Measurements from ENCODE around the gene UGT1A9.
"Not testable (repeated sequence)": the region's sequence is repeated elsewhere in the genome, so short reads cannot be mapped to it uniquely, and the experiment has no call there.

UGT1A9 gene

DNA sequence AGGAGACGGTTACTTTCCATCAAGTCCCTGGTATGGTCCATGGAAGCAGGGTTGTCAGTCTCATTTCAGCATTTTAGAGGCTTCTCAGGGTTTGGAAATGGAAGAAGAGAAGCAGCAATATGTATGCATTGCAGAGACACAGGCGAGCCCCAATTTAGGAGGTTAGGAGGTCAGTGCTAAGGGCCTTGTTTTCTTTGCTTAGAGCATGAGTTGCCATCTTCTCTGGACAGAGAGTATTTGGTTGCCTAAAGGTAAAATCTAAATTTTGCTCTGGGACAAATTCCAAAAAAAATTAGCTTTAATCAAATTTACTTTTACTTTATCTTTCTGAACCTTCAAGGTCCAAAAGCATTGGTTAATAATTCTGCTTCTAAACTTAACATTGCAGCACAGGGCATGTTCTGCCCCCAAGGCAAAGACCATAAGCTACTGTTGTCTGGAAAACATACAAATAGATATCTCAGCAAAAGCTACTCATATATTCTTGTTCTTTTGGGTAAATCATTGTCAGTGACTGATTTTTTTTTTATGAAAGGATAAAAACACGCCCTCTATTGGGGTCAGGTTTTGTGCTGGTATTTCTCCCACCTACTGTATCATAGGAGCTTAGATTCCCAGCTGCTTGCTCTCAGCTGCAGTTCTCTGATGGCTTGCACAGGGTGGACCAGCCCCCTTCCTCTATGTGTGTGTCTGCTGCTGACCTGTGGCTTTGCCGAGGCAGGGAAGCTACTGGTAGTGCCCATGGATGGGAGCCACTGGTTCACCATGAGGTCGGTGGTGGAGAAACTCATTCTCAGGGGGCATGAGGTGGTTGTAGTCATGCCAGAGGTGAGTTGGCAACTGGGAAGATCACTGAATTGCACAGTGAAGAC is at the start of gene UGT1A9:
Gene UGT1A9, plus strand, starts transcription at position 609 of the 872 bp plus-strand sequence. Its CDS starts 37 bp downstream, at position 646.
- no peak for DNase-seq (ENCODE audit: low read depth in 2 of 3, low spot score in 2 of 3)

- DNase-seq (ENCODE audit: low read depth in 2 of 3, low spot score in 2 of 3), result no peak
These were observed 44.2 kb upstream of the UGT1A9 start for GRCh38 chr2:233627331-233628025.

DNA sequence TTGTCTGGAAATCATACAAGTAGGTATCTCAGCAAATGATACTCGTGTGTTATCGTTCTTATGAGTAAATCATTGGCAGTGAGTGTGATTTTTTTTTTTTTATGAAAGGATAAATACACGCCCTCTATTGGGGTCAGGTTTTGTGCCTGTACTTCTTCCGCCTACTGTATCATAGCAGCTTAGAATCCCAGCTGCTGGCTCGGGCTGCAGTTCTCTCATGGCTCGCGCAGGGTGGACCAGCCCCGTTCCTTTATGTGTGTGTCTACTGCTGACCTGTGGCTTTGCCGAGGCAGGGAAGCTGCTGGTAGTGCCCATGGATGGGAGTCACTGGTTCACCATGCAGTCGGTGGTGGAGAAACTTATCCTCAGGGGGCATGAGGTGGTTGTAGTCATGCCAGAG is 35.4 kb upstream of the UGT1A9 start, which contains the start of gene UGT1A10:
Gene UGT1A10, plus strand, starts transcription at position 143 of the 400 bp plus-strand sequence. Its CDS starts 75 bp downstream, at position 218.
- DNase-seq (ENCODE audit: low read depth in 2 of 3, low spot score in 2 of 3), result not testable (repeated sequence)

DNA sequence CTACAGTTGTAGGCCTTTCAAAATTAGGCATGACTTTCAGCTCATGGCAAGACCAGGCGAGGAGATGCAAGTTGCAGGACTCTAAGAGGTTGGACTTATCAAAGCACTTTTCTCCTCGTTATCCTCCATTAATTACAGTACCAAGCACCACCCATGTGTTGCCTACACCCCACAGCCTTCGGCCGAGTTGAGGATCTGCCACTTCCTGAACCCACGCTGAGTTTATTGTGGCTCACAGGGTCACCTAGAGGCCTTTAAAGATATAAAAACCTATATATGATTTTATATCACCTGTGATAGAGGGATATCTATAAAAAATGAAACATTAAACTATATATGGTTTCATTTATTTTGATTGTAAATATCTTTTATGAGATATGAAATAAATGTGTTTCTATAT is 32.9 kb upstream of the UGT1A9 start:
- no peak for DNase-seq (ENCODE audit: low read depth in 2 of 3, low spot score in 2 of 3)

- no peak for DNase-seq (ENCODE audit: low read depth in 2 of 3, low spot score in 2 of 3)
These were observed 31.8 kb upstream of the UGT1A9 start for GRCh38 chr2:233639860-233640259.

- DNase-seq (ENCODE audit: low read depth in 2 of 3, low spot score in 2 of 3), result no peak
These were observed 28.6 kb upstream of the UGT1A9 start for GRCh38 chr2:233643128-233643527.

DNA sequence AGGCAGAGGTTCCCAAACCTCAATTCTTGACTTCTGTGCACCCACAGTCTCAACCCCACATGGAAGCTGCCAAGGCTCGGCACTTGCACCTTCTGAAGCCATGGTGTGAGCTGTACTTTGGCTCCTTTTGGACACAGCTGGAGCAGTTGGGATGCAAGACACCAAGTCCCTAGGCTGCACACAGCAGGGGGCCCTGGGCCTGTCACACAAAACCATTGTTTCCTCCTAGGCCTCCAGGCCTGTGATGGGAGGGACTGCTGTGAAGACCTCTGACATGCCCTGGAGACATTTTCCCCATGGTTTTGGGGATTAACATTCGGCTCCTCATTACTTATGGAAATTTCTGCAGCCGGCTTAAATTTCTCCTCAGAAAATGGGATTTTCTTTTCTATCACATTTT is 25.7 kb upstream of the UGT1A9 start:
- DNase-seq (ENCODE audit: low read depth in 2 of 3, low spot score in 2 of 3), result not testable (repeated sequence)

- DNase-seq (ENCODE audit: low read depth in 2 of 3, low spot score in 2 of 3), result no peak
These were observed 20.7 kb upstream of the UGT1A9 start for GRCh38 chr2:233650981-233651380.

GRCh38 chr2:233651430-233651829 is 20.3 kb upstream of the UGT1A9 start:
- DNase-seq (ENCODE audit: low read depth in 2 of 3, low spot score in 2 of 3), result no peak

DNA sequence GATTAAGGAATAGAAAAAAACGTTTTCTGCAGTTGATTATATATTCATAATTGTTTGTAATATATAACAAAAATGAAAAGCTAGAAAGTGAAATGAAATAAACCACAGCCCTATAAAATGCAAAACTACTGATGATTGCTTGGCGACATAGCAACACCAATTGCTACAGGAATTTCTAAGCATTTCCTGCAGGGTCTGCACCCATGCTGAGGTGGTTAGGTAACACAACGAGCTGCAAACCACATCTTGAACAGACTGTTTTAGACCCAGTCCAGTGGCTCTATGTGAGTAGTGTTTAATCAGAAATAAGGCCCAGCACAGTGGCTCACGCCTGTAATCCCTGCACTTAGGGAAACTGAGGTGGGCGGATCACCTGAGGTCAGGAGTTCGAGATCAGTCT is 17.2 kb upstream of the UGT1A9 start:
- no peak for DNase-seq (ENCODE audit: low read depth in 2 of 3, low spot score in 2 of 3)

GRCh38 chr2:233655043-233655442 is 16.7 kb upstream of the UGT1A9 start:
- DNase-seq (ENCODE audit: low read depth in 2 of 3, low spot score in 2 of 3), result no peak

- DNase-seq (ENCODE audit: low read depth in 2 of 3, low spot score in 2 of 3), result not testable (repeated sequence)
These were observed 15.8 kb upstream of the UGT1A9 start for GRCh38 chr2:233655943-233656342.

- no peak for DNase-seq (ENCODE audit: low read depth in 2 of 3, low spot score in 2 of 3)
These were observed 15.3 kb upstream of the UGT1A9 start for GRCh38 chr2:233656443-233656842.

- DNase-seq (ENCODE audit: low read depth in 2 of 3, low spot score in 2 of 3), result no peak
These were observed 13.1 kb upstream of the UGT1A9 start for GRCh38 chr2:233658610-233659009.

DNA sequence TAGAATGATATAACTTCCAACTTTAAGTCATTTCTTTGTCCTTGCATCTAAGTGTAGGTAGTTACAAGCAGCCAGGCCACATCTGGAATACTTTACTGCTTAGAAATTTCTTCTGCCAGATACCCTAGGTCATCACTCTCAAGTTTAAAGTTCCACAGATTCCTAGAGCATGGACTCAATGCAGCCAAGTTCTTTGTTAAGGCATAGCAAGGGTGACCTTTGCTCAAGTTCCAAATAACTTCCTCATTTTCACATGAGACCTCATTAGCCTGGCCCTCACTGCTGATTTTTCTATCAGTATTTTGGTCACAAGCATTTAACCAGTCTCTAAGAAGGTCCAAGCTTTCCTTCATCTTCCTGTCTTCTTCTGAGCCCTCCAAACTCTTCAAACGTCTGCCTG is 7.8 kb upstream of the UGT1A9 start:
- no peak for DNase-seq (ENCODE audit: low read depth in 2 of 3, low spot score in 2 of 3)

DNA sequence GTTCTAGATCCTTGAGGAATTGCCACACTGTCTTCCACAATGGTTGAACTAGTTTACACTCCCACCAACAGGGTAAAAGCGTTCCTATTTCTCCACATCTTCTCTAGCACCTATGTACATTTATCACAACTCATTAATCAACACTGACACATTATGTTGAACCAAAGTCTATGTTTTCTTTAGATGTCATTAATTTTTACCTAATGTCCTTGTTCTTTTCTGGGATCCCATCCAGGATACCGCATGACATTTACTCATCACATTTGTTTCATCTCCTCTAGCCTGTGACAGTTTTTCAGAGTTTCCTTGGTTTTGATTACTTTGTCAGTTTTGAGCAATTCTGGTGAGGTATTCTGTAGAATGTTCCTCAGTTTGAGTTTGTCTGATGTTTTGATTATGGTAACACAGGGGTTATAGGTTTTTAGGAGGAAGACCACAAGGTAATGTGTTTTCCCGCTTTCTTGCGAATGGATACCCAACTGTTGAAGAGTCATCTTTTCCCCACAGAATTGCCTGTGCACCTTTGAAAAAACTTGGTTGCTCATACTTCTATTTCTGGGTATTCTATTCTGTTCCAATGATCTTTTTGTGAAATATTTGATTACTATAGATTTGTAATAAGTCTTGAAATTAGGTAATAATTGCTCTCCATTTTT is 3.0 kb upstream of the UGT1A9 start:
- no peak for DNase-seq (ENCODE audit: low read depth in 2 of 3, low spot score in 2 of 3)

DNA sequence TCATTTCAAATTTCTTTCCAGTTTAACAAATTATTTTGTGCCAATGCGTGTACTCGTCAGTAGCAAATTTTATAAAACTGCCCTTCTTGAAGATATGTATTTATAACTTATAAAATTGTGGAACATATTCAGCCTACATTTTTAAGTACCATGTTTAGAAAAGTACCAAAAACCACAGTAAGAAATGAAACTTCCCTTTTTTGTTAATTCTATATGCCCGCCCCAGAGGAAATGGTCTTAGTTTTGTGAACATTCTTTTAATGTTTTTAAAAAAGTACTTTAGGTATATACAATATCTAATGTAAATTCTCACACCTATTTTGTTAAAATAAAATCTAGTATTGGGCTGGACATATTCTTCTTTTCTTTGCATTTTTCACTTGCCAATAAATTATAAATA is 1.2 kb downstream of the UGT1A9 start:
- DNase-seq (ENCODE audit: low read depth in 2 of 3, low spot score in 2 of 3), result no peak

DNA sequence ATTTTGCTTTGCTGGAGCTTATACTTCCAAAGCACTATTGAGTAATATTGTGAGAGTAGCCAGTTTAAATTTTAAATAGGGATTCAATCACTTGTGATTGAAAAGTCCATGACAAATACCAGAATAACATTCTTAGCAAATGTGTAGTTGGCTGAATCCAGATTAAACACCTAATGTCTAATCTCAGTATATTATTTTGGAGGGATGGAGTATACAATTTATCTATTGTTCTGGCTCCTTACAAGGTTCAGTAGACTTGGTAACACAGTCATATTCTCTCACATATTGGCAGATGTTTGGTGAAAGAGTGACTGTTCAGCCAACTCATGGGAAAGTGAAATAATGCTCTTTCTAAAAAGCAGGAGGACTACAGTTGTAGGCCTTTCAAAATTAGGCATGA is 2.2 kb downstream of the UGT1A9 start:
- no peak for DNase-seq (ENCODE audit: low read depth in 2 of 3, low spot score in 2 of 3)

- DNase-seq (ENCODE audit: low read depth in 2 of 3, low spot score in 2 of 3), result no peak
These were observed 2.6 kb downstream of the UGT1A9 start for GRCh38 chr2:233674314-233674713.

GRCh38 chr2:233674995-233675394 is 3.3 kb downstream of the UGT1A9 start:
- DNase-seq (ENCODE audit: low read depth in 2 of 3, low spot score in 2 of 3), result no peak

- no peak for DNase-seq (ENCODE audit: low read depth in 2 of 3, low spot score in 2 of 3)
These were observed 4.3 kb downstream of the UGT1A9 start for GRCh38 chr2:233676046-233676445.

DNA sequence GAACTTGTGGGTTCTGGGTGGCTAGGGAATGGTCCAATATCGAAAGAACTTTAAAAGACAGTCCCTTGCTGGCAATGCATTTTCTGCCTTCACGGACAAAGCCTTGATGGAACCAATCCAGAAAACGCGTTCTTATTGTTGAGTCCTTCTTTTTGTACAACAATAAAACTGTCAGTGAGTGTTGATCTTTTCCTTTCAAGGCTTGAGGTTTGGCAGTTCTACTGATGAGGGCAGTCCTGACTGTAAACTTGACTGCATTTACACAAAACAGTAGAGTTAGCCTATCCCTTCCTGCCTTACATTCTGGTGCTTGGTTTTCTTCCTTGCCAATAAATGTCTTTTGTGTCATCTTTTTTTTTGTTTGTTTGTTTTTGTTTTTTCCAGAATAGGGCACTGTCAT is 7.5 kb downstream of the UGT1A9 start:
- DNase-seq (ENCODE audit: low read depth in 2 of 3, low spot score in 2 of 3), result no peak

Measured in activated CD8-positive, alpha-beta memory T cell treated with anti-CD3 and anti-CD28 coated beads for 48 hours (primary cell).